K562 (cell line): ENCODE measurements around the gene TMEM156. TPM values are rescaled to one million over a fixed set of nuclear protein-coding genes. Genes with fewer than 3 reads are reported as not detected.

Experiments used
- ATAC-seq: fragments of 200-7000 bp; cut with Tn5 transposase; 3 replicates; pipeline ENCODE4 v1.9.1; 2020; ENCODE audit warnings: moderate library complexity
- BruUV-seq: library from RNA; stranded (reverse); fragments of 400-500 nt; replicated peaks from 2 replicates; lab custom pipeline; 2021; lab: Mats Ljungman, UMichigan
- CTCF ChIA-PET: fragments of 300-600 bp; formaldehyde crosslinking; extraction: SDS; loops from one replicate; lab custom pipeline; 2021; ENCODE audit warnings: low intra/inter-chr PET ratio; lab: Yijun Ruan, JAX
- POLR2A ChIA-PET: fragments of 300-600, 350-650 bp; sonication (Branson Sonifier 250); formaldehyde crosslinking; extraction: SDS; loops from one replicate; lab custom pipeline; 2021; ENCODE audit warnings: antibody characterized with exemption, inconsistent platforms; lab: Yijun Ruan, JAX
- DNase-seq, 4 experiments: peaks; one replicate each; pipeline versions ENCODE4 v3.0.0 to v3.0.0-alpha.2; 2011 to 2018; ENCODE audit warnings: low spot score in 3 of 4, mixed read lengths in 3 of 4; ENCODE audit errors: extremely low read depth in 1 of 4
- FAIRE-seq: peaks from 2 replicates; lab custom pipeline; 2011; peaks lifted over from hg19 to GRCh38; lab: Jason Lieb, UNC
- H2AFZ ChIP-seq: 2 replicates; pipeline ENCODE4 v1.6.0; 2011; ENCODE audit warnings: low read depth, low read length, control low read depth, inconsistent platforms
- H3K27ac ChIP-seq: fragments of 200-600 bp; 3 replicates; pipeline ENCODE4 v1.8.0; 2011; ENCODE audit warnings: low read depth, mild to moderate bottlenecking, control low read depth, inconsistent platforms, low read length, moderate library complexity, mixed read lengths; ENCODE audit errors: extremely low read depth
- H3K27me3 ChIP-seq, 2 experiments: fragments of 300-600 bp in 1 of 2; 2 replicates in 1 of 2; 3 replicates in 1 of 2; pipeline versions ENCODE4 v1.6.0 to v1.8.0; 2011; ENCODE audit warnings: inconsistent platforms in 2 of 2, low read length in 2 of 2, mild to moderate bottlenecking in 1 of 2, mixed read lengths in 1 of 2, moderate library complexity in 1 of 2; ENCODE audit not compliant: control insufficient read depth in 2 of 2, insufficient read depth in 2 of 2
- H3K36me3 ChIP-seq: fragments of 300-600 bp; 3 replicates; pipeline ENCODE4 v1.8.0; 2011; ENCODE audit warnings: mild to moderate bottlenecking, low read length, inconsistent platforms; ENCODE audit not compliant: control insufficient read depth, insufficient read depth
- H3K4me1 ChIP-seq, 2 experiments: fragments of 200-600 bp in 1 of 2; replicated peaks in 1 of 2; 2 replicates in 1 of 2; 3 replicates in 1 of 2; pipeline versions ENCODE4 v1.5.1 to v1.8.0; 2011; ENCODE audit warnings: inconsistent platforms in 2 of 2, low read length in 2 of 2, mild to moderate bottlenecking in 1 of 2, mixed read lengths in 1 of 2, moderate library complexity in 1 of 2; ENCODE audit not compliant: control insufficient read depth in 2 of 2, insufficient read depth in 2 of 2
- H3K4me2 ChIP-seq: 2 replicates; pipeline ENCODE4 v1.6.1; 2011; ENCODE audit warnings: low read length, control low read depth, inconsistent platforms, mixed read lengths; ENCODE audit not compliant: insufficient read depth
- H3K4me3 ChIP-seq: fragments of 200-600 bp; sonication (generic), shearing (Covaris generic); 2 replicates; pipeline ENCODE4 v1.5.1; 2016; ENCODE audit warnings: control low read depth, inconsistent platforms
- H3K79me2 ChIP-seq: fragments of 200-600 bp; 3 replicates; pipeline ENCODE4 v1.8.0; 2011; ENCODE audit warnings: low read length, inconsistent platforms; ENCODE audit not compliant: control insufficient read depth, insufficient read depth
- H3K9ac ChIP-seq, 2 experiments: 2 replicates each; pipeline versions ENCODE4 v1.6.0 to v1.6.1; 2011; ENCODE audit warnings: low read depth in 2 of 2, low read length in 2 of 2, control low read depth in 1 of 2, inconsistent platforms in 1 of 2, mild to moderate bottlenecking in 1 of 2, mixed read lengths in 1 of 2; ENCODE audit not compliant: insufficient read depth in 1 of 2
- H3K9me1 ChIP-seq: one replicate; pipeline ENCODE4 v1.6.0; 2011; ENCODE audit warnings: inconsistent platforms, mild to moderate bottlenecking, low read length, moderate library complexity; ENCODE audit not compliant: control insufficient read depth, insufficient read depth
- H3K9me3 ChIP-seq: replicated peaks from 2 replicates; pipeline ENCODE4 v1.5.1; 2011; ENCODE audit warnings: low read depth, low read length, inconsistent platforms; ENCODE audit not compliant: control insufficient read depth, insufficient read depth
- H4K20me1 ChIP-seq: replicated peaks from 2 replicates; pipeline ENCODE4 v1.6.1; 2011; ENCODE audit warnings: low read length, inconsistent platforms, mixed read lengths; ENCODE audit not compliant: control insufficient read depth, insufficient read depth
- CBX3 ChIP-seq, 2 experiments: IDR thresholded peaks; 1 replicate in 1 of 2; 2 replicates in 1 of 2; pipeline ENCODE4 v1.6.1; 2012; ENCODE audit warnings: inconsistent platforms in 2 of 2, low read length in 2 of 2, borderline replicate concordance in 1 of 2, control low read depth in 1 of 2
- ETS2 ChIP-seq: IDR thresholded peaks from 2 replicates; pipeline ENCODE4 v1.6.1; 2016; ENCODE audit warnings: borderline replicate concordance, missing genetic modification characterization, mild to moderate bottlenecking, moderate library complexity, missing compliant biosample characterization; ENCODE audit not compliant: poor library complexity, severe bottlenecking
- EZH2 ChIP-seq: IDR thresholded peaks from 2 replicates; pipeline ENCODE4 v1.6.1; 2012; ENCODE audit warnings: low read depth, mild to moderate bottlenecking, inconsistent platforms, low read length, borderline replicate concordance
- HCFC1 ChIP-seq: IDR thresholded peaks from 2 replicates; pipeline ENCODE4 v1.6.1; 2012; ENCODE audit warnings: low read depth, low read length, improper control_type of control experiment
- HES1 ChIP-seq: fragments of 450-650 bp; IDR thresholded peaks from 2 replicates; pipeline ENCODE4 v1.6.1; 2016; ENCODE audit warnings: low read depth, mild to moderate bottlenecking, moderate library complexity
- HEY1 ChIP-seq: fragments of 250-450 bp; sonication (Bioruptor Pico); IDR thresholded peaks from 2 replicates; pipeline ENCODE4 v1.5.0; 2020; ENCODE audit warnings: mild to moderate bottlenecking, moderate library complexity, borderline replicate concordance
- HMGXB4 ChIP-seq: sonication (generic); formaldehyde crosslinking; IDR thresholded peaks from 2 replicates; pipeline ENCODE4 v1.8.1; 2023; ENCODE audit warnings: mild to moderate bottlenecking, missing genetic modification reagents
- MECOM ChIP-seq: fragments of 250-450 bp; sonication (Bioruptor Pico); IDR thresholded peaks from 2 replicates; pipeline ENCODE4 v1.8.0; 2022; ENCODE audit warnings: inconsistent platforms
- NCOR1 ChIP-seq: fragments of 450-650 bp; IDR thresholded peaks from 2 replicates; pipeline ENCODE4 v1.6.1; 2016; ENCODE audit warnings: mild to moderate bottlenecking, moderate library complexity
- SREBF2 ChIP-seq: sonication (generic); formaldehyde crosslinking; IDR thresholded peaks from 2 replicates; pipeline ENCODE4 v1.4.0; 2020; ENCODE audit warnings: mild to moderate bottlenecking, missing genetic modification reagents
- ZNF23 ChIP-seq: fragments of 250-450 bp; sonication (Bioruptor Pico); IDR thresholded peaks from 2 replicates; pipeline ENCODE4 v1.4.0; 2020; ENCODE audit warnings: mild to moderate bottlenecking
- WGBS: fragments of 100-300 bp; shearing (Covaris generic); methylation state at CpG from one replicate; pipeline ENCODE4 v1.1.6; 2016; ENCODE audit warnings: low coverage, mixed read lengths; ENCODE audit not compliant: insufficient coverage; ENCODE audit errors: missing lambda C conversion rate; 5-methylcytosine and 5-hydroxymethylcytosine counted together
- in situ Hi-C: fragments of 300-500 bp; cut with MboI; formaldehyde crosslinking; loops from 4 replicates; pipeline ENCODE4 v1.15.0; 2018; ENCODE audit warnings: inconsistent platforms, mixed read lengths
- intact Hi-C: fragments of 100-400 bp; cut with micrococcal nuclease; formaldehyde crosslinking; loops from 2 replicates; pipeline ENCODE4 v1.14.2; 2022
- polyA plus RNA-seq, 8 experiments: library from polyadenylated mRNA; depleted of rRNA in 4 of 8; stranded (reverse) in 5 of 8; unstranded in 3 of 8; fragments of >200 nt; fragmentation: Nextera tagmentation in 2 of 8; fragmentation: Illumina TruSeq in 1 of 8; extraction: Ambion mirVana in 2 of 8; extraction: Trizol in 1 of 8; gene quantifications; 2 replicates each; pipeline versions ENCODE4 v1.2.1 to v1.2.3, GENCODE V29; 2011 to 2014; ENCODE audit warnings: inconsistent platforms in 1 of 8, missing spikeins in 1 of 8
- total RNA-seq, 7 experiments: library from RNA; depleted of rRNA in 6 of 7; stranded (reverse); fragments of >200 nt in 6 of 7; fragmentation: Illumina TruSeq in 2 of 7; extraction: Trizol in 2 of 7; gene quantifications; 2 replicates each; pipeline versions ENCODE4 v1.2.1 to v1.2.3, GENCODE V29; 2011 to 2021; ENCODE audit warnings: low replicate concordance in 1 of 7
- TF ChIP-seq, protein P1 (sequence below): fragments of 250-450 bp; sonication (Bioruptor Pico); IDR thresholded peaks from 2 replicates; pipeline ENCODE4 v1.8.0; 2021; ENCODE audit warnings: moderate library complexity, mild to moderate bottlenecking, inconsistent platforms
- TF ChIP-seq, protein P2 (sequence below): sonication (generic); formaldehyde crosslinking; IDR thresholded peaks from 2 replicates; pipeline ENCODE4 v1.8.0; 2022; ENCODE audit warnings: mild to moderate bottlenecking, missing genetic modification reagents

The TMEM156 gene
- total and polyA plus RNA-seq, 9 of the 15 experiments (the other 6 are each of a cell fraction or from before 2014, with no cell fraction given): 3.5 to 9.6 (median 6.4) TPM

DNA sequence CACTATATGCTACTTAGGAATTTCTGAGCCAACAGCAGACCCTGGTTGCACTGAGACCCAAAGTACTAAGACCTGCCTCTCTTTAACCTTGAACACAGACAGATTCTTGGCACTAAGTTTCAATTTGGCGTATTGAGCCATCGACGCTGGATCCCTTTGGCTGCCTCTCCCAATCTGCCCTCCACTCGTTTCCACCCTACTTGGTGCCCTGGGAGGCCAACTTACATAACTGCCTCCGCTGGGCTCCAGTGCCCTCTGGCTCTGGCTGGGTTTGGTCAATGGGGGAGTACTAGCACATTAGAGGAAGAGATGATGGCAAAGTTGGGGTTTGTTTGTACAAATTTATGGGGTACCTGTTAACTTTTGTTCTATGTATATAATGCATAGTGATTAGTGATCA, 63.5 kb downstream of the TMEM156 start:
- Histone ChIP-seq H3K9me3 (no peaks in the 10 kb centered on the region), H3K9me1 (no peaks in the 10 kb centered on the region), H3K4me3 (no peak overlapping the region), H3K9ac (no peak overlapping the region), H4K20me1 (no peaks in the 10 kb centered on the region), H3K27me3 (no peaks in the 10 kb centered on the region), H3K4me1 (no peaks in the 10 kb centered on the region; a peak in 1 of 5 replicates), H2AFZ (no peak overlapping the region), H3K4me2 (no peak overlapping the region), H3K27ac (no peak overlapping the region), H3K79me2 (no peaks in the 10 kb centered on the region), H3K36me3 (no peaks in the 10 kb centered on the region)
- intact Hi-C loops (no loop called here), in situ Hi-C loops (no loop called here)
- no TSS peak for BruUV-seq
- DNase-seq (no peak), ATAC-seq (no peak), FAIRE-seq (no peak)
- 70% methylated on average over 5 of the region's 5 CpGs for WGBS
- ChIA-PET POLR2A (no interaction called here), CTCF (no interaction called here)
- TF ChIP-seq, protein P1, sequence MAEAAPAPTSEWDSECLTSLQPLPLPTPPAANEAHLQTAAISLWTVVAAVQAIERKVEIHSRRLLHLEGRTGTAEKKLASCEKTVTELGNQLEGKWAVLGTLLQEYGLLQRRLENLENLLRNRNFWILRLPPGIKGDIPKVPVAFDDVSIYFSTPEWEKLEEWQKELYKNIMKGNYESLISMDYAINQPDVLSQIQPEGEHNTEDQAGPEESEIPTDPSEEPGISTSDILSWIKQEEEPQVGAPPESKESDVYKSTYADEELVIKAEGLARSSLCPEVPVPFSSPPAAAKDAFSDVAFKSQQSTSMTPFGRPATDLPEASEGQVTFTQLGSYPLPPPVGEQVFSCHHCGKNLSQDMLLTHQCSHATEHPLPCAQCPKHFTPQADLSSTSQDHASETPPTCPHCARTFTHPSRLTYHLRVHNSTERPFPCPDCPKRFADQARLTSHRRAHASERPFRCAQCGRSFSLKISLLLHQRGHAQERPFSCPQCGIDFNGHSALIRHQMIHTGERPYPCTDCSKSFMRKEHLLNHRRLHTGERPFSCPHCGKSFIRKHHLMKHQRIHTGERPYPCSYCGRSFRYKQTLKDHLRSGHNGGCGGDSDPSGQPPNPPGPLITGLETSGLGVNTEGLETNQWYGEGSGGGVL (CRISPR knock-in tag): no peak
- TF ChIP-seq HEY1 (CRISPR knock-in tag): no peak
- TF ChIP-seq EZH2: no peak
- no peak for TF ChIP-seq SREBF2 (CRISPR knock-in tag)
- TF ChIP-seq, protein P2, sequence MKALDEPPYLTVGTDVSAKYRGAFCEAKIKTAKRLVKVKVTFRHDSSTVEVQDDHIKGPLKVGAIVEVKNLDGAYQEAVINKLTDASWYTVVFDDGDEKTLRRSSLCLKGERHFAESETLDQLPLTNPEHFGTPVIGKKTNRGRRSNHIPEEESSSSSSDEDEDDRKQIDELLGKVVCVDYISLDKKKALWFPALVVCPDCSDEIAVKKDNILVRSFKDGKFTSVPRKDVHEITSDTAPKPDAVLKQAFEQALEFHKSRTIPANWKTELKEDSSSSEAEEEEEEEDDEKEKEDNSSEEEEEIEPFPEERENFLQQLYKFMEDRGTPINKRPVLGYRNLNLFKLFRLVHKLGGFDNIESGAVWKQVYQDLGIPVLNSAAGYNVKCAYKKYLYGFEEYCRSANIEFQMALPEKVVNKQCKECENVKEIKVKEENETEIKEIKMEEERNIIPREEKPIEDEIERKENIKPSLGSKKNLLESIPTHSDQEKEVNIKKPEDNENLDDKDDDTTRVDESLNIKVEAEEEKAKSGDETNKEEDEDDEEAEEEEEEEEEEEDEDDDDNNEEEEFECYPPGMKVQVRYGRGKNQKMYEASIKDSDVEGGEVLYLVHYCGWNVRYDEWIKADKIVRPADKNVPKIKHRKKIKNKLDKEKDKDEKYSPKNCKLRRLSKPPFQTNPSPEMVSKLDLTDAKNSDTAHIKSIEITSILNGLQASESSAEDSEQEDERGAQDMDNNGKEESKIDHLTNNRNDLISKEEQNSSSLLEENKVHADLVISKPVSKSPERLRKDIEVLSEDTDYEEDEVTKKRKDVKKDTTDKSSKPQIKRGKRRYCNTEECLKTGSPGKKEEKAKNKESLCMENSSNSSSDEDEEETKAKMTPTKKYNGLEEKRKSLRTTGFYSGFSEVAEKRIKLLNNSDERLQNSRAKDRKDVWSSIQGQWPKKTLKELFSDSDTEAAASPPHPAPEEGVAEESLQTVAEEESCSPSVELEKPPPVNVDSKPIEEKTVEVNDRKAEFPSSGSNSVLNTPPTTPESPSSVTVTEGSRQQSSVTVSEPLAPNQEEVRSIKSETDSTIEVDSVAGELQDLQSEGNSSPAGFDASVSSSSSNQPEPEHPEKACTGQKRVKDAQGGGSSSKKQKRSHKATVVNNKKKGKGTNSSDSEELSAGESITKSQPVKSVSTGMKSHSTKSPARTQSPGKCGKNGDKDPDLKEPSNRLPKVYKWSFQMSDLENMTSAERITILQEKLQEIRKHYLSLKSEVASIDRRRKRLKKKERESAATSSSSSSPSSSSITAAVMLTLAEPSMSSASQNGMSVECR (CRISPR knock-in tag): no peak
- no peak for TF ChIP-seq HMGXB4 (CRISPR knock-in tag)
- no peak for TF ChIP-seq HCFC1
- no peak for TF ChIP-seq MECOM (CRISPR knock-in tag)
- TF ChIP-seq ZNF23 (CRISPR knock-in tag): no peak
- no peak for TF ChIP-seq HES1
- no peak for TF ChIP-seq NCOR1
- no peak for TF ChIP-seq ETS2 (tag)
- no peak for TF ChIP-seq CBX3 (IDR thresholded peaks at IDR 0.05; ENCODE audit: borderline replicate concordance in 1 of 2, low read length in 2 of 2)
